Activated T-cell treated with anti-CD3 and anti-CD28 coated beads for 24 hours (primary cell): ENCODE data around the gene PRKAA2.

Experiments used
- DNase-seq: peaks from one replicate; pipeline ENCODE4 v3.0.0-alpha.2; 2020; ENCODE audit warnings: low read depth

The PRKAA2 gene

DNA sequence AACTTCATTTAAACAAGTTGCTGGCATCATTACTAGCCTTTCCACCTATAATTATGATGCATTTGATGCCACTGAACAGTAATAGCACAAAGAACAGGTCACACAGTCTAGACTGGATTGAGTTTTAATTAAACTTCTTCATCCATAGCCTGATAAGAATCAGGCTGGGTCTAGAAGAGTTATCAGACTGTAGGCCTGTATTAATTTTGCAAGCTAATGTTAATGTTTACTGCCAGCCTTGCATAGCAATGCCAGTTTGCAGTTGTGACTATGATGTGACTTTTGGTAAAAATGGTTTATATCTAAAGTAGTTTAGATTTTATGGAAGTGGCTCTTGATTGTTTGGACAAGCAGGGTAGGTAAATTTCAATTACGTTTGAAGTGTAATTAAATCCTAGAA is 68.0 kb downstream of the PRKAA2 start:
- DNase-seq = no peak

GRCh38 chr1:56715156-56715555 is 70.0 kb downstream of the PRKAA2 start:
- no peak for DNase-seq

DNA sequence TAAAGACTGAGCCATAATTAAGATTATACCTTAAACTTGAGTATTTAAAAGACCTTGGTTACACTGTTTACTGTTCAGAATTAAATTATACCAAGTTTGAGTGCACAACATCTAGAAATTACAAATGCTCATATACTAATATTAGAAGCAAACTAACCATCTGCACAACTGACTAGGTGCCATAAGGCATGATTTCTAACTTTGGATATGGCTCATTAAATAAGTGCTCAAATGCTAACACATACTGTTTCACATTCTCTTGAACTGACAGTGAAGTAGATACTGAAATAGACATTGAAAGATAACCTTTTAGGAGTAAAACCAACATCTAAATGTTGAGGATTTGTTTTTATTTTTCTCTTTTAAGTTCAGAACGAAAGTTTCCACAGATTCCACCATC is 74.1 kb downstream of the PRKAA2 start:
- DNase-seq = no peak

DNA sequence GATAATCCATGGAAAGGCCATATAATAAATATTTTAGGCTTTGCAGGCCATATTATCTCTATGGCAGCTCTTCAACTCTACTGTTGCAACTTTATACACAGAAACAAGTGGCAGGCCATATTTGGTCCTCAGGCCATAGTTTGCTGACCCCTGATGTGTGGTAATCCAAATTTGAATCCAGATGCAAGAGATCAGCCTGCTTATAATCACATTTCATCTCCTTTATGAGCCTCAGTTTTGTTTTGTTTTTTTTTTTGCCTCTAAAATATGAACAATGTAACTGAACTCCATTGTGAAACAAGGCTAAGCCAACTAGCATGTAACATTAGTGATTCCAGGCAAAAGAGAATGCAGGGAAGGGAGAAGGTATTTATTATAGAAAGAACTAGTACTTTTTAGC is 81.6 kb downstream of the PRKAA2 start:
- no peak for DNase-seq

- no peak for DNase-seq
These were observed 83.8 kb downstream of the PRKAA2 start for GRCh38 chr1:56728964-56729363.

DNA sequence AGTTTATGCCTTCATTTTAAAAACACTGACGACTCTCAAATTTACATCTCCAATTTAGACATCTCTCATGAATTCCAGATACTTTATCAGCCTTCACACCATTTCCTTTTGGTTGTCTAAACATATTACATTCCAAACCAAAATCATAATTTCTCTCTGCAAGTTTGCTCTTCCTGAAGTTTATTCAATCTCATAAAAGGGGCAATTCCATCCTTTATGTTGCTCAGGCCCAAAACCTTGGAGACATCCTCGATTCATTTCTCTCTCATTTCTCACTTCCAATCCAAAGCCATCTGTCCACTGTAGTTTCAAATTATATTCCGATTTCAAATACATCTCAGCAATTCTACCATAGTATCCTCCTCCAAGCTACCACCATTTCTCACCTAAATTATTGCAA is 100.1 kb downstream of the PRKAA2 start:
- DNase-seq = no peak

GRCh38 chr1:56754708-56755479 is 109.8 kb downstream of the PRKAA2 start:
- no peak for DNase-seq

DNA sequence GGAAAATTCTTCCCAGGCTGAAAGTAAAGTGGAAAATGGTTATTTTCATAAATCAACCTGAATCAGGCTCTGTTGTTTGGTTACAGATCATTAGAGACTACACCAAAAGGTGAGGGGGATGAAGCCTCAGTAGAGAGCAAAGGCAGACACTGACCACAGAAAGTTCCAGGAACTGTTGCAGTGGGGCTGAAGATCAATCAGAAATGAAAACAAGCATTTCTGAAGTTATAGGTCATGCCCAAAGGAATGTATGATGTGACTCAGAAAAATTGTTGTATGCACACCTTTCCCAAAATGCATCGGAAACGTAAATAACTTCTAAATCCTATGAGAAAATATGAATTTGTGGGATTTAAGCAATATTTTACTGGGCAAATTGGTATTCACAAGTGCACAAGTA is 110.8 kb downstream of the PRKAA2 start:
- DNase-seq = no peak

GRCh38 chr1:56758135-56758534 is 113.0 kb downstream of the PRKAA2 start:
- no peak for DNase-seq

DNA sequence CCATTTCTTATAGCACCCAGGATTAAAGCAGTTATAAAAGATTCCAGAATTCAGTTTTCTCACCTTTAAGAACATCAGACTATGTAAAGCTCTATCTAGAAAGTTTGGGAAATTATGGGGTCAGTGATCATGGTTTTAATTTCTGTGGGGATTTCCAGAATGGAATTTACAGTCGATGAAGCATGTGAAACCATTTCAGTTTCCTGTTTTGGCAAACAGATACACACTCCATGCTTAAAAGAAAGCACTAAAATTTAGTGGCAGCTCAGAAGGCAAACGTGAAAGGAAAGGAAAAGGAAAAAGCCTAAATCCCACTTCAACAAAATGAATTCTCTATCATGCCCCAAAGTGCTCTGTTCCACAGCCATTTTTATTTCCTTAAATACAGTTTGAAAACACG is 113.7 kb downstream of the PRKAA2 start:
- DNase-seq = no peak
